GM19324 (cell line): ENCODE measurements around the gene TNXB.
A peak's percentile ranks its signal among the peaks of the same experiment; 100 is the strongest.

Experiments
- ATAC-seq: cut with Tn5 transposase; IDR thresholded peaks from one replicate; pipeline ENCODE4 v1.9.1; 2021; ENCODE audit warnings: mild to moderate bottlenecking, moderate library complexity; ENCODE audit not compliant: unreplicated experiment, low FRiP score

The TNXB gene

DNA sequence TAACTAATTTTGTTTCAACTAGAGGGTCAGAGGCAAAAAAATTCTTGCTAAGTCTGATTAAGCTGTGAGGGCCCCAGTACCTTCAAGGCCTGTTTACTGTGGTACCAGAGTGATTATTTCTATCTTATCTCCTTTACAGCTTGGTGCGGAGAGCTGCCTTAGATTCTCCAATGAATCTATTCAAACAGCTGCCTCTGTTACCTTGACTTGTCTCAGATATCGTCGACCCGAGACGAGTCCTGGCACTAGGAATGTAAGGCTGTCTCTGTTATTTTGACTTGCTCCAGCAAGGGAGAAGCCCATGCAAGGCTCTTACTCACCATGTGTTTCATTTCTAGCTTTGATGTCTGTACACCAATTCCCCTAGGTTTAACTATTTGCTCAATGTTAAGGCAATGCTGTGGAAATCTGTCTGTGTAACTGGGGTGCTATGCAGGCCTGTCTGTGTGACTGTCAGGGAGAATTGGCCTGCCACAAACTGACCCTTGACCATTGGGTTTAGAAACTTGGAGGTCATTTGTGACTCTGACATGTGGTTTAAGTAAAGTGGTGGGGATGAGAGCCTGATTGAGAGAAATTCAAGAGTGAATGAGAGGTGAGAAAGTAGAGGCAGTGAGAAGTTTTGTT lies 31.4 kb upstream of the TNXB start:
- no peak for ATAC-seq

DNA sequence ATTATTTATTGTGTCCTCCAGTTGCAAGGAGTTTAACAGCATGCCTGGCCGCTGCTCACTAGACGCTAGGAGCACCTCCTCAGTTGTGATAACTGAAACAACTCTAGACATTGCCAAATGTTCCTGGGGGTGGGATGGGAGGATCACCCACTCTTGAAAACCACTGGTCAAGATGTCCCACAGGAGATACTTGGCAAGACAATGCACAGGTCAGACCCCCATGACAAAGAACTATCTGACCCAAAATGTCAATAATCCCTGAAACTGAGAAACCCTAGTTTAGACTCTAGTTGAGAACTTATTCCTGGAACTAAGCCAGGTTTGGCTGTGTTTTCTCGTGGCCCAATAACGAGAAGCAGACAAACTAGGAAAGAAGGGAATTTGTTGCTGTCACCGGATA lies 30.5 kb upstream of the TNXB start:
- no peak for ATAC-seq

DNA sequence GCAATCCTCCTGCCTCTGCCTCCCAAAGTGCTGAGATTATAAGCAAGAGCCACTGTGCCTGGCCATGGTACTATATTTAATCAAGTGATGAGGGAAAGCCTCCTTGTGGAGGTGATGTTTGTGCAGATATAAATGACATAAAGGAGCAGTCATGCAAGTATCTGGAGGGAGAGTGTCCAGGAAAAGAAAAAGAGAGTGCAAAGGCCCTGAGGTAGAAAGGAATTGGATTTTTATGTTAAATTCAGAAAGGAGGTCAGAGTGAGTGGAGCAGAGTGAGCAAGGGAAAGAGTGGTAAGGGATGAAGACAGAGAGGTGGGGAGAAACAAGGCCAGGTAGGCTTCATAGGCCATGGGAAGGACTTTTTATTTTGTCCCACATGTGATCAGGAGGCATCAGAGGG lies 28.3 kb upstream of the TNXB start:
- ATAC-seq, result no peak

DNA sequence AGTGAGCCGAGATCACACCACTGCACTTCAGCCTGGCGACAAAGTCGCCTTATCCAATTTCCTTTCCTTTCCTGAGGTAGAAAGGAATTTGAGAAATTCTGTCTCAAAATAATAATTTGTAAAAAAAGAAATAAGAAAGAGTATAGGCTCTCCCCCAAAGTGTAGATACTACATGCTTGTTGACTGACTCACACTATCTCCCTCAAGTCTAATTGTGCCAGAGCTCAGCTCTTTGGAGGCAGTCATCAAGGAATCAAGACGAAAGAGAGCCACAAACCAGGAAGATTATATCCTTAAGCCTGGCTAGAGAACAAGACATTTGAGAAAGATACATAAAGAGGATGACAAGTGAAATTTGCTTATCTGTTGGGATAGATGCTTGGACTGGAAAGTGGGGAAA lies 24.6 kb upstream of the TNXB start:
- no peak for ATAC-seq

DNA sequence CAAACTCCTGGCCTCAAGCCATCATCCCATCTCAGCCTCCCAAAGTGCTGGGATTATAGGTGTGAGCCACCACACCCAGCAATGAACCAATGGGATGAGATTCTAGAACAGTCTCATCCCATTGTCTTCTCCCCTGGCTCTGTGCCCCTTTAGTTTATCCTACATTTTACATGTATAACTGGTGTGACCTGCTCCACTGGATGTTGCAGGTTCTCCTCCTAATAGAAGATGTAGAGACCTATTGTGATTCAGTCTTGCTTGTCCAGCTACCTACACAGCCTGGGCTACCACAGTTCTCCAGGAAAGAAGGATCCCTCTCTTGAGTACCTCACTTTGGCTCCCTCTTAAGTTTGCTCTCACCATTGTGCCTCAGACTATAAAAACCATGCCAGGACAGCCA lies 23.0 kb upstream of the TNXB start:
- no peak for ATAC-seq

DNA sequence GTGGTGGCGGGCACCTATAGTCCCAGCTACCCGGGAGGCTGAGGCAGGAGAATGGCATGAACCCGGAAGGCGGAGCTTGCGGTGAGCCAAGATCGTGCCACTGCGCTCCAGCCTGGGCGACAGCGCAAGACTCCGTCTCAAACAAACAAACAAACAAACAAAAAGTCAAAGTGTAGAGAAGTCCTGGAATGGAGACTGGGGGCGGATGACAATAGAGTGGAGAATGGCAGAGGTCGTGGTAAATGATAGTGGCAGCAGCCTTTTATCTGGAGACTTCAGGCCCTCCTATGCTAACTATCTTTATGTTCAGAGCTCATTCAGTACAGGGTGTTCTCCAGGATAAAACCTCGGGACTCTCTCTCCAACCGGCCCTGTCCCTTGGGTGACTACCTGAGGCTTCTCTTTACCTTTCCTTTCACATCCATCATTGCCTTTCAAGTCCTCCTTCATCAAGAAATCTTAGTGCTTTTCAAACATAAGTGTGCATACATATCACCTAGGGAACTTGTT lies 22.4 kb upstream of the TNXB start:
- ATAC-seq, result no peak

DNA sequence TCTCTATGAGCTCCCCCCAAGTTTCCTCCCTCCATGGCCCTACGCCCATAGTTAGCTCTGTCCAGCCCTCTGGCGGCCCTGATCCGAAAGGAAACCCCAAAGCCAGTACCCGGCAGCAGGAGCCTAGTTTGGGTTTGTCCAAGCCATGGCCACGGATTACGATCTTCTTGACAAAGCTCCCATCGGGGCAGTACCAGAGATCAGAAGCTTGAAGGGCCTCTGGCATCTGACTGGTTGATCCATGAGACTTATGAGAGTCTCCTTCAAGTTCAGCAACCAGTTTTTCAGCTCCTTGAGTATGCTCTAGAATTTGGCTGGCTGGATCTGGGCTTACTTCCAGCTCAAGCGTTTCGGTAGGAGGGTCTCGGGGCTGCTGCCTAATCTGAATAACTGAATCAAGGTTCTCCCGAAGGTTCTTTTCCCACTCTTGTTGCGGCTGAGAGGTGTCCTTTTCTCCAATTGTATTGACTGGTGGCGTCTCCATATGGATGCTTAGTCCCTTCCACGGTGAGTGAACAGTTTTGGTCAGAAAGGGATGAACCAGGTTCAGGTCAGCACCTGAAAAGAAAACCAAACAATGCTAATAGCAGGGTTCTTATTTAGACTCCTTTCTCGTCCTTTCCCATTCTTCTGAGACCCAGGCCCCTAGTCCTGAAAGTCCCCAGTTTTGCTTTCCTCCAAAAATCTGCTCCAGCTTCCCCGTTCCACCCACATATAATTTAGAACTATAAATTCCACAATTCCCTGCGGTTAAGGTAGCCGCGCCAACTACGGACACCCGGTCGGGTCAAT lies 20.4 kb upstream of the TNXB start:
- ATAC-seq, result no peak

DNA sequence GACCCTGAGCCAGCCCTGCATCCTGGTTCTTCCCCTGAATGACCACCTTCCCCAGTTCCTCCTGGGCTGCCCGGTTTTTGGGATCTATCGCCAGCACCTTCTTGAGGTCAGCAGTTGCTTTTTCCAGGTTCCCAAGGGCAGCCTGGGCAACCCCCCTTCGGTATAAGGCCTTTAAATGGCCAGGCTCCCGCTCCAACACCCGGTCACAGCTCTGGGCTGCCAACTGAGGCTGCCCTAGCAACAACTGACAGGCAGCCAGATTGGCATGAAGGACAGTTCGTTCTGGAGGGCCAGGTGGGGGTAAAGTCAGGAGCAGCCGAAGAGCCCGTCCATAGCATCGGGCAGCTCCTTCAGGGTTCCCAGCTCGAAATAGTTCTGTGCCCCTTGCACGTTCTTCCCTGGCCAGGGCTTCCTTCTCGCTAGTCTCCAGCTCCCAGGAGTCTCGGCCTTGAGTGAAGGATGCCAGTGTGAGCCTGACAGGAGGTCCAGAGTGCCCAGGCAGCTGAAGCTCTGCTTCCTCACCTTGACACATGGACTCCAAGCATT lies 19.7 kb upstream of the TNXB start:
- ATAC-seq, result no peak

DNA sequence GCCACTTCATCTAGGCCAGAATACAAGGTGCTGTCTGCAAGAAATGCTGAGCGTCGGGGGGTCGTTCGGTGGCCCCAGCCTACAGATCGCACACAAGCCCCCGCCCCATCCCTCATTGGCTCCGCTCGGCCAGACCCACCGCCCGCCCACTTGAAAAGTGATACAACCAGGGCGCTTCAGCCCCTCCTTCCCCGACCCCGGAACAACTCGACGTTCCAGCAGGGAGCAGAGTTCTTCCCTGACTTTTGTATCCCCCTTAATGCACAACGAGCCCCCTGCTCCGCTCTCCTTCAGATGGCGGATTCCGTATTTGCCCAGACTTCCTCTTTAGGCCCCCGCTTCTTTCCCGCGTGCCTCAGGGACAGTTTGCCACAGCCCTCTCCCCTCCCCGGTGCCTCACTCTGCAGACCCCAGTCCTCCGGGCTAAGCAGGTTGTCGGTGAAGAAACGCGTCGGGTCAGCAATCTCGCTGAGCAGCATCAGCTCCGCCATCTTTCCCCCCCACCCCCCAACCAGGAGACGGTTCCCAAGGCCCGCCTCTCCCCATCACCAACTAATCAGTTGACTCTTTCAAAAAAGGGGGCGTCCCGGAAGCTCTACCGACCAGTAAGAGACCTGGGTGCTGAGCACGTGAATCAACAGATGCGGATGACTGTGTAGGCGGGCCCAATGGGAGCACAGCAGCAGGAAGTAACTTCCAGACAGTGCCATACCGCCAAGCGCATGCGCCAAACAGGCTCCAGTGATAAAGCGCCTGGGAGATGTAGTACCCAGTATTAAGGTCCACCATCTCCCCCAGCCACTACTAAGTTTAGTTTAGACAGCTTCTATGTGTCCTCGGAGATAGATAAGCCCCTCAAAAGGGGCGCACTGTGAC lies 18.8 kb upstream of the TNXB start, which contains the start of gene ATF6B:
Gene ATF6B (minus strand): TSS at position 530 of the 876 bp plus-strand sequence. CDS start 39 bp downstream, at position 491.
- ATAC-seq, result peak; percentile 79

DNA sequence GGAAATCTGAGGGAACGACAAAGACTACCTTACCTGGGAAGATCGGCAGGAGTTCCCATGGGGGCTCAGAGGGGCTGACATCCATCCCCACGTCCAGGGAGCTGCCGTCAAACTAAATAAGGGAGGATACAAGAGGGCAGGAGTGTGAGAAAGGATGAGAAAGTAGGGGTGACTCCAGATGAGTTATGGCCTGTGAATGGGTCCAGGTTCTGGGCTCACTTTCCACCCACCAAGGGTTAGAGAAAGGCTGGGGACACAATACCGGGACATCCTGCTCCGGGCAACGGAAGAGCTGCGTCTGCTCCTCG lies 18.2 kb upstream of the TNXB start:
- no peak for ATAC-seq

DNA sequence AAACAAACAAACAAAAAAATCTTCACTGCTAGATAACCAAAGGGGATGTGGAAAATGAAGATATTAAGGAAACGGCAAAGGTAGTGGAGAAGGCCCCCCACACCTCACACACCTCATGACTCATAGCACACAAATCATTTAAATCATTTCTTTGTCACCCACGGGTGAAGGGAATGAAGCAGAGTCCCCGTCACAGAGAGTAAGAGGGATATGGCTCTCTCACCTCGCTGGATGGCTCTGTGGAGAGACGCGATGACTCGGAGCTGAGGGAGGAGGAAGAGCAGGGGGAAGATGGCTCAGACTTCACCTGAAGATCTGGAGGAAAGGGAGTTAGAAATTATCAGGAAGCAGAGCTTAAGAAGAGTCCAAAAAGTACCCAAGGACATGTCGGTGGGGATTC lies 17.7 kb upstream of the TNXB start:
- ATAC-seq, result no peak

DNA sequence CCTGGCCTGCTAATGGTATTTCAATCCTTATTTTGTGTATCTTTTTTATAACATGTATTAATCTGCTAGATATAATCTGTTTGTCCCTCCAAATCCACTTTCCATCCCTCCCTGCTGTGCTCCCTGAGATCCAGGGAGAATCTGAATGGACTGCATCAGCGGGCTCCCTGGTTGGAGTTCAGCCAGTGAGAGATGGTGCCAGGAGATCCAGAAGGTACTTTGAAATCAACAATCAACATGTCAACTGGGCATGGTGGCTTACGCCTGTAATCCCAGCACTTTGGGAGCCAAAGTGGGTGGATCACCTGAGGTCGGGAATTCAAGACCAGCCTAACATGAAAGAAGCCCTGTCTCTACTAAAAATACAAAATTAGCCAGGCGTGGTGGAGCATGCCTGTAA lies 14.5 kb upstream of the TNXB start:
- ATAC-seq, result no peak

DNA sequence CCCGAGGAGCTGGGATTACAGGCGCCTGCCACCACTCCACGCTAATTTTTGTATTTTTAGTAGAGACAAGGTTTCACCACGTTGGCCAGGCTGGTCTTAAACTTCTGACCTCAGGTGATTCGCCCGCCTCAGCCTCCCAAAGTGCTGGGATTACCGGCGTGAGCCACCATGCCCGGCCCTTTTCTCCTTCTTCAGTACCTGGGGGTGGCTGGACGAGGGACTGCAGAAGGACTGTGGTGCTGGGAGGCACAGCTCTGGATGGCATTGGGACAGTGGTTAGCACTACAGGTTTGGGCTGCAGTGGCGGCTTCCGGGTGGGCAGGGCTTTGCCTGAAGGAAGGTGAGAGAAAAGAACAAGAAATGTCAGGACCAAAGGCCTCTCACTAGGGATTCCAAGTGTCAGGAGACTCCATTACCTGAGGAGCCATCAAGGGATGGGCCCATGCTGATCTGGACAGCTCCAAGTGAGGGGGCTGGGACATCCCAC lies 11.5 kb upstream of the TNXB start:
- no peak for ATAC-seq

DNA sequence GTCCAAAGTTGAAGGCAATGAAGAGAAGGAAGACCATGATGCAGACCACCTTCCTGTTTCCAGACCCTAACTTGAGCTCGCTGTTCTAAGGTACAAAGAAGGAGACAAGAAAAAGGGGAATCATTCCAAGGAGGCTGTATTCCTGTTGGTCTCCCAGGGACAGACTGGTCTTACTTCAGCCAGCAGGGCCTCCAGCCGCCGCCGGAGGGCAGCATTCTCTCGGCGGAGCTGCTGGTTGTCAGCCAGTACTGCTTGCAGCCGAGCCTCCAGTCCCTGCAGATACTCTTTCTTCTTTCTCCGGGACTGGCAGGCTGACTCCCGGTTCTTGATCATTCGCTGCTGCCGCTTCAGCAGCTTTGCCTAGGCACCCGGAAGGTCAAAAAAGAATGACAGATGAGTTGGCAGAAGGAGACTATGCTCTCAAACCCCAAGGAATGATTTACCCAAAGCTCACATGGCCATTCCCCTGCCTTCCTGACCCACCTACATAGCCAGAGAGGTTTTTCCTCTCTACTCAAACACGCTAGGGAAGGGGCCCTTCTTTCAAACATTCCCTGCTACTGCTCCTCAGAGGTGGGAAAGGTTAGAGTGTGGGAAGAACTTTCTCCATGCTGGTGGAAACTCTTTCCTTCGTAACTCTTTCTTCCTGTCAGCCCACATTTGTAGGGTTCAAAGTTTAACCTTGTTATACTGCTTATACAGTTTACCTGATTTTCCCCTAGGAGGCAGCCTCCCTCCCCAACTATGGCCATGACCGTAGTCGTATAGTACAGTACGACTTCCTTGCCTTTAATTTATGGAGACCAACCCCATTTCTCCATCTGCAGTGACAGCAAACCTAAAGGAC lies 9.9 kb upstream of the TNXB start:
- no peak for ATAC-seq

DNA sequence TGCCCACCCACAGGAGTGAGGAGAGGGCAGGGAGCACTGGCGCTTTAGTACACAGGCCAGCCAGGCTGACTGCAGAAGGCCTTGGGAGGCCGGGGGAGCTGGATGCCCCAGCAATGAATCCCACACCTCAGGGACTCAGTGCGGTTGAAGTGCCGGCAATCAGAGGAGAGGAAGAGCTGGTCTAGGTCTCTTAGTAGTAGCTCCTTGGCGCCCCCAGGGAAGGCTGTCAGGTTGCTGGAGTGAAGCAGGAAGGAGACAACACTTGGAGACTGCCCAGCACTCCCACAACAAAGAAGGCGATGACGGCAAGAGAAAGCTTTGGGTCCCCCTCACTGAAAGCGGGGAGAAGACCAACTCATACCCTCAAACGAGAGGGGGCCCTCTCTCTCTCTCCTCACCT lies 8.3 kb upstream of the TNXB start:
- no peak for ATAC-seq

DNA sequence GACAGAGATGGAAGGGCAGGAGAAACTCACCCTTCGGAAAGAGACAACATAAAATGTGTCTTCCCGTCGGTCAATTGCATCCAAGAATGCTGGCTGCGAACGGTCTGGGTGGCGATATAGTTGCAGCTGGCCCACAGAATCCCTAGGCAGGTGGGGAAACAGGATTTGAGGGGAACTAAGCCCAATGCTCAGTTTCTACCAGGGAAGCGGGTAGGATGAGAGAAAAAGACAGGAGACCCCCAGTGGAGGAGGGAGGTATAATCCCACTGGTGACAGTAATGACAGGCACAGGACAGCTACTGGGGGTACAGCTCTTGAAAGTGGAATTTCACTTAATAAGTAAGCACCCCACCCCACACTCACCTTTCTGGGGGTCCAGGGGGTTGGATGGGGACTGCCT lies 7.5 kb upstream of the TNXB start:
- ATAC-seq, result no peak

DNA sequence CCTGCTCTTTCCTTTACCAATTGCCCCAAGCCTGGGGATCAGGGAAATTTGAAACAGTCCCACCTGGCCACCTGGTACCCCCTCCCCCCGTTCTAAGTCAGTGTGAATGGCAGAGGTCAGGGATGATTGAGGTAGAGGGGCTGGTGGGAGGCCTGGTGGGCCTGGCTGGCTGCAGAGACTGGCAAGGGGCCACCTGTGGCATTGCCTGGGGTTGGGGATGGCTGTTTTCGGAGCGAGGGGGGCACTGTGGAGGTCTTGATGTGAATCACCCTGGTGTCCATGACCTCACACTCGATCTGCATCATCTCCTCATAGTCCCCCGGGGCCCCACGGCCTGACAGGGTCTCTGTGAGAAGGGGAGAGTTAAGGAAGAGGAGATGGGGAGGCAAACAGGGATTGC lies 6.5 kb upstream of the TNXB start:
- ATAC-seq, result no peak

DNA sequence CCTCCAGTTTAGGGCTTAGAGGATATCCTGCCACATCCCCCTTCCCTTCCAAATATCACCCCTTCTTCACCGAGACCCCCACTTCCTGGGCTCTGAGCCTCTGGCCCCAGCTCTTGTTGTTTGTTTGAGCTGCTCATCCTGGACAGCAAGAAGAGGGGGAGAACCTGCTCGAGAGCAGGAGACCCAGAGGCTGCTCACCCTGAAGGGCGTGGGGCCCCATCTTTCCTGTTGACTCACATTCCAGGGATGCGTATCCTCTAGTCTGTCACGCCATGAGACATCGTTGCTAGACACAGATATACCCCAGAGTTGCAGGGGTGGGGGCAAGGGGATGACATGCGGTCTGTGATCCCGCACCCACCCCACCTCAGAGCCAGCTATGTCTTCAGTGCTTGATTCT lies 5.7 kb upstream of the TNXB start:
- no peak for ATAC-seq

DNA sequence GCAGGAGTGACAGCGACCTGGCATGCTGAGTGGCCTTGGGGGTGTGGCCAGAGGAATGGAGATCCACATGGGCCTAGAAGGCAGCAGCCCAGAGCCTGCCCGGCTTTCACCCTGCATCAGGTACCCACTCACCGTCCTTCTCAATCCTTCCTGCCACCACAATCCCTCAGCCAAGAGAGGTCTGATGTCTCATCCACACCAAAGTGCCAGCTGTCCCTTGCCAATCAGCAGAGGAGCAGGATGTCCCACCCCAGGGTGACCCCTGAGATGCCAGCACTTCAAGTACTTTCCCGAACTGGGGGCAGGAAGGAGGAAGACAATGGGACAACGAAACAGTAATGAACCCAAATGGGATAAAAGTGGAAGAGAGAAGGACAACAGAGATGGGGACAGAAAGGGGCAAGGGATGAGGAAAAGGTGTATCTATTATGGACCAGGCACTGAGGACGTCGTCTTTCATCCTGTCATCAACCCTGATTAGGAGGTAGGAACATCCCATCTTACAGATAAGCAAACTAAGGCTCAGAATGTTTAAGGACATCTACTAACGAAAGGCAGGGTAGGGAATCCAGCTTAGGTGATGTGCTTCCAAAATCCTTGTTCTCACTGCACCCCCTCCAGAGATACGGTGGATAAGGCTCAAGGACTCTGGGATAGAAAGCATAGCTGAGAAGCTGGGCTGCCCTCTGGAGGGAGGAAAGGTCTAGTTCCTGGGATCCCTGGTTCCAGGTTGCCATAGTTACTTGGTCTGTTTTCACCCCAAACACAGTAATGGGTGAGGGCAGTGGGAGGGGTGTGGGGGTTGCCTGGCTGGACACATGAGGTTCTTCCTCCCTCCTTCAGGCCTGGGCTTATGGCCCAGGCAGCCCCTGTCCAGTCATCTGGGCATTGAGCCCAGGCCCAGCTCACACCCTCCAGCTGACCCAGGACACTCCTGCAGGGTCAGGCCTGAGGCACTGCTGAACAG lies 4.5 kb upstream of the TNXB start:
- ATAC-seq, result no peak
